ENCODE data around the gene USP25.

USP25 gene

DNA sequence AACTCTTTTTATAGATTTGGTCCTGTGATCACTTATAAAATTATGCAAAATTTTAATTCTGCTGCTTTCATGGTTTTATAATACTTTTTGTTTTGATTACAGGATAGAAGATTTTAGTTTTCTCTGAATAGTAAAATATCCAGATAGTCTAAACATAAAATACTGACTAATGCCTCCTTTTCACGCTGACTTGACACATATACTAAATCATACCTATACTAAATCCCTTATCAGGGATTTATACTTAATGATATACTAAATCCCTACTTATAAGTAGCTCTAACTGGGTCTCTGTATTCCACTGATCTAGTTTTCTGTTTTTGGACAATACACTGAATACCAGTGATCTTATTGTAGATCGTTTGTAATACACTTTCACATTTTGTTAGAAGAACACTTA lies 128.0 kb downstream of the USP25 start:
- no peak for DNase-seq (ENCODE audit: low read depth)

DNA sequence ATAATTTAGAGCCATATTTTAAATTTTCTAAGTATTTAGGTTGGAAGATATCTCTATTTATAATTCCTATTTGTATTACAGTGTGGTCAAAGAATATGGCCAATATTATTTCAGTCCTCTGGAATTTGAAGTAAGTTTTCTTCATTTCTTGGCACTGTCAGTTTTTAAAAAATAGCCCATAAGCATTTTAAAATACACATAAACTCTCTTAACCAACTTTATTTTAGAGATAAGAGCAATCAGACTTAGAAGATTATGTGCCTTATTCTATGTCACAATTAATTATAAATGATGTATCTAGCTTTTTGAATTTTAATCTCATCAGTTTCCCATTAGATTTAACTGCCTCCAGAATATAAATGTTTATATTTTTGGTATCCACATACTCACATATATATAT lies 130.8 kb downstream of the USP25 start:
- no peak for DNase-seq (ENCODE audit: low read depth)

DNA sequence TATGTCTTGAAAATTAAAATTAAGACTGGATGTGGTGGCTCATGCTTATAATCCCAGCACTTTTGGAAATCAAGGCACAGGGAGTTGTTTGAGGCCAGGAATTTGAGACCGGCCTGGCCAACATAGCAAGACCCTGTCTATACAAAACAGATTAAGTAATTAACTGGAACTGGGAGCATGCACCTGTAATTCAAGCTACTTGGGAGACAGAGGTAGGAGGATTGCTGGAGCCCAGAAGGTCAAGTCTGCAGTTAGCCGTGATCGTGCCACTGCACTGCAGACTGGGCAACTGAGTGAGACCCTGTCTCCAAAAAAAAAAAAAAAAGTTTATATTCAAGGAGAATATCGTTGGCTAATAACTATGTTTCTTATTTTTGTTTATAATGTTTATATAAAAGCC lies 139.2 kb downstream of the USP25 start:
- DNase-seq (ENCODE audit: low read depth) = no peak

DNA sequence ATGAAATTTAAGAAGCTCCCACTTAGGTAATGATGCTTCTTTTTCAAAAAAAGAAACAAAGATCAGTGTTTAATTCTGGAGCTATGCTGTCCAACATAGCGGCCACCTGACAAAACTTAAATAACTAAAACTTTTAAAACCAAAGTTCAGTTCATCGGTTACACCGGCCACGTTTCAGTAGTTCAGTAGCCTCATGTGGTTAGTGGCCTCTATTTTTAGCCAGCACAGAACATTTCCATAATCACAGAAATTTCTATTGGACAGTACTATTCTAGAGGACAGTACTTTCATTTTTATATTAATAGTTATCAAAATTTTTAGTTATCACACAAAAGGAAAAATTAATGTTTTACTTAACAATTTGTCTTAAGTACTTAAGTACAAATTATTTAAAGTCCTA lies 141.0 kb downstream of the USP25 start:
- no peak for DNase-seq (ENCODE audit: low read depth)

DNA sequence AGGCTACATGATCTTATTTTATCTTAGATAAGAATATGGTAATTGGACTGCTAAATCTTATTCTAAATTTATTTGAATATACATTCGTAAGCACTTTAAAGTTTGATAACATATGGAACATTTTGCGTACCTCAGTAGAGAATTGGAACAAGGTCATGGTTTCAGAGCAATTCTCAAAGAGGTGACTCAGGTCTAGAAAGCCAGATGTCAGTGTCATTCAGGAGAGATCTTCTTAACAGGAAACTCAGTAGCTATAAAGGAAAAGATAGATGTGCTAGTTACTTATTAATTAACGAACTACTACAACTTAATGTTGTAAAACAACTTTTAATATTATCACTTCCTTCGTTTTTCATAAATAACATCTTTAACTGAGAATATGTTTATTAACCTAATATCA lies 142.5 kb downstream of the USP25 start:
- DNase-seq (ENCODE audit: low read depth) = no peak

DNA sequence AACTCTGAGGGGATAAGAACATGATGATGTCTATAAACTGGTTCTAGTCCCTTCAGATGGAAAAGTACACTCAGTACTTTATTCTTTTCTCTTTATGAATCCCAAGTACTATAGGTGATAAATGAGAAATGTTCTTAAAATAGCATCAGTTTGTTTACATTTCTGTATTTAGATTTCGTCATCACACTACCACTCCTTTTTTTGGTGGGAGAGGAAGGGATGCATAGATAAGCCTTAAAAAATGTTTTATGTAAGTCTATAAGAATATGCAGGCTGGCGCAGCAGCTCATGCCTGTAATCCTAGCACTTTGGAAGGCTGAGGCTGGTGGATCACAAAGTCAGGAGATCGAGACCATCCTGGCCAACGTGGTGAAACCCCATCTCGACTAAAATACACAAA lies 144.8 kb downstream of the USP25 start:
- DNase-seq (ENCODE audit: low read depth) = no peak

DNA sequence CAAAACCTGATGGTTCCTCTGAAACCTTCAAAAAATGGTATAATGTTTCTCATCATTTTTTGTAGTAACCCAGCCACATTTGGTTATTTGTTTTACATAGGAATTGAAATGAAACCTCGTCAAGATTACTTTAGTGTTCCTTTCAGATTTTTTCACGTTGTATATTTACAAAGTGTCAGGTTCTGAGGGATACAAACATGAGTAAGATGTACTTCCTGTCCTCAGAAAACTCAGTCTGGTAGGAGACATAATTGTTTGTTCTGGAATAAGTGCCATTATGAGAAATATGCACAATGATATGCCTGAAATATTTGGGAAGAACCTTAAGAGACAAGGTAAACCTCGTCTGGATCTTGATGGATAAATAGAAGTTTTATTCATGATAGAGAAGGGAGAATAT lies 145.5 kb downstream of the USP25 start:
- no peak for DNase-seq (ENCODE audit: low read depth)

DNA sequence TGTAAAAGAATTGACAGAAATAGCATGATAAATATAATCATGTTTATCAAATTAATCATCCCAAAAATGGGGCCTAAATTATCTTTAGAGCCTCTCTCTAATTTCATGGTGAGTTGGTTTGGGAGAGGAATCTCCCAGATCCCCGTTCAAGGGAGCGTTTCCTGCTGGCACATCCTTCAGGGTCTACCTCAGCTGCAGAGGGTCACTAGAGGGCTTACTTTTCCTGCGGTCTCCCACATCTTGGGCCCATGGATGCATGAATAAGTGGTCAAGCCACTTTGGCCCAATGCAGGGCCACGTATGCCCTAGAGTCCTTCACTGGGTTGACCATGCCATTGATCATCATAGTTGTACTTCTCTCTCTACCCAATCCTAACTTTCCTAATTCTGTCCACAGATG lies 164.1 kb downstream of the USP25 start:
- no peak for DNase-seq (ENCODE audit: low read depth)

DNA sequence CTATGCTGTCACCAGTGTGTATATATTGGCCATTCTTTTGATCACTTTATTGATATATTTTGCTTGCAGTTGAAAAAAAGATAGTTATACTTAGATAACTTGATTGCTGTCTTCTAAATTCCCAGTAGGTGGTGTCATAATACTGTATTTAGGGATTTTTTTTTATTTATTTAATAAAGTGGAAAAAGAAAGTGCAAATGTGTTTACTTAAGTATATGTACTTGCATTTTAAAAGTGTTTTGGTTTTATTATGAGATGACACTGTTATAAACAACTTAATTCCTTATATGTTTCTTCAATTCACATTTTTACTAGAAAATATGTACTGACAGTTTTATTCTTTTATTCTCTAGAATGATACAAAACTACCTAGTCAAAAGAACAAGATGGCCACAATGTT lies 164.8 kb downstream of the USP25 start:
- DNase-seq (ENCODE audit: low read depth) = no peak

DNA sequence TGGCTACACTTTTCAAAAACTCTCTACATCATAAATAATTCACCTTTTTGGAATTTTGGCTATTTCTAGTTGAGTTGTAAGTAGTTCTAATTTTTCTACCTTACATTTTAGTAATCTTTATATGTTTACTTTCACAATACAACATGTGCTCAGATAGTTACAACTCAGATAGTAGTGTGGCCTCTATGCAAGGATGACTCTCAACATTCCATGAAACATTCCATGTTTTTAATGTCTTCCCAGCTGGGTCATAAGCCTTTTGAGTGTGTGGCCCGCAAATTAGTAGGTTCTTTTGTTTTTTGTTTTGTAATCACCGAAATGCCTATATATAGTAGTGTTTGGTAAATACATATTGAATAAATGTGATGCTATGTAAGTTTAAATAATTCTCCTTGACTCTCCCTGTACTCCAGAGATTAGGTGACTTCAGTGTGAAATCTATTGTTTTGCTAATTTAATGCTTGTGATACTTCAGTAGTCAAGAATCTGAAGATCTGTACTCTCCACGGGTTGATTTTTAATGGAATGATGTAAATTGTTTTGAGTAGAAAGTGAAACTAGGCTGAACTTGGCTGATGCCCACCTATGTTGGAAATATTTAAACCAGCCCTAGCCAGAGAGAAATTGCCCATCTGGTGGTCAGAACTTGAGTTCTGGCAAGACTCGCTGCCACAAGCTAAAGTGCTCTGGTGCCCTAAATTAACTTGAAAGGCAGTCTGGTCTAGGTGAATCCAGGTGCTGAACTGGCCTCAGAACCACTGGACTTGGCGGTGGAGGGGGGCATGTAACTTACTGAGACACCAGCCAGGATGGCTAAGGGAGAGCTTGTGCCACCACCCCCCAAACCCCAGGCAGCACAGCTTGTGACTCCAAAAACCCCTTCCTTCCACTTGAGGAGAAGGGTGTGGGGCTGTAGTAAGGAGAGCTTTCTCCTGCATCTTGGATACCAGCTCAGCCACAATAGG lies 165.6 kb downstream of the USP25 start:
- DNase-seq (ENCODE audit: low read depth) = no peak

DNA sequence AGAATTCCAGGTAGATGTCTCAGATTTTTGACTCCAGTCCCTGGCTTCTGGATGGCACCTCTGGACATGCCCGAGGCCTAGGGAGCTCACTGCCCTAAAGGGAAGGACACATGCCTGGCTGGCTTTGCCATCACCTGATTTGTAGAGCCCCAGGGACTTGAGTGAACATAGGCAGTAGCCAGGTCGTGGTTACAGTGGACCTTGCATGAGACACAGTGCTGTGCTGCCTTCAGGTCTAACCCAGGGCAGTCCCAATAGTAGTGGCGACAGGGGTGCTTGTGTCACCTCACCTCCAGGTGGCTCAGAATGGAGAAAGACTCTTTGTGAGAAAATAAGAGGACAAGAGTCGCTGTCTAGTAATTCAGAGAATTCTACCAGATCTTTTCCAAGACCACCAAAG lies 166.7 kb downstream of the USP25 start:
- no peak for DNase-seq (ENCODE audit: low read depth)

DNA sequence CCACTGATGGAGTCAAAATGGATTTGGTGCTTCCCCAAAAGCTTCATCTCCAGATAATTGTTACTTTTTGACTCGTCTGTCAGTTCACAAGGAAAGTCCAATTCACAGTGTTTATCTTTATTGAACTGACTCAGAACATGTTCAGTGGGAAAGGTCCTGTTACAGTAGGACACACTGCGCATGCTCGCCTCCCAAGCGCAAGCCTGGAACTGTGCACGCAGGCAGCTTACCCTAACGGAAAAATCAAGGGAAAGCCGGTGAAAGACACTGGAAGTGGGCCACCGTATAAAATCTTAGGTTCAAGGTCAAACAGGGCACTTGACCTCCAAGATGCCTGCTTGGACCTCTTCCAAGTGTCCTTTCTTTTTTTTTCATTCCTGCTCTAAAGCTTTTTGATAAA lies 174.6 kb downstream of the USP25 start:
- no peak for DNase-seq (ENCODE audit: low read depth)

DNA sequence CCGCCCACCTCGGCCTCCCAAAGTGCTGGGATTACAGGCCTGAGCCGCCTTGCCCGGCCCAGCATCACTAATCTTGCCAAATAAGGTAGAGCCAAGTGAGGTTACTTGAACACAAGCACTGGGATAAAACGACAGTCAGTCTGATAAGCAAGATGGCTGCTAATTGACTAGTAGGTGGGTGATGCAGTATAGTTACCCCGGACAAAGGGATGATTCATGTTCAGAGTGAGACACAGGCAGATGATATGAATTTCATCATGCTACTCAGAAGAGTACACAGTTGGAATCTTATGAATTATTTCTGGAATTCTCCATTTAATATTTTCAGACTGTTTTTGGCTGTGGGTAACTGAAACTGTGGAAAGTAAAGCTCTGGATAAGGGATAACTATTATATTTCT lies 178.4 kb downstream of the USP25 start:
- no peak for DNase-seq (ENCODE audit: low read depth)

DNA sequence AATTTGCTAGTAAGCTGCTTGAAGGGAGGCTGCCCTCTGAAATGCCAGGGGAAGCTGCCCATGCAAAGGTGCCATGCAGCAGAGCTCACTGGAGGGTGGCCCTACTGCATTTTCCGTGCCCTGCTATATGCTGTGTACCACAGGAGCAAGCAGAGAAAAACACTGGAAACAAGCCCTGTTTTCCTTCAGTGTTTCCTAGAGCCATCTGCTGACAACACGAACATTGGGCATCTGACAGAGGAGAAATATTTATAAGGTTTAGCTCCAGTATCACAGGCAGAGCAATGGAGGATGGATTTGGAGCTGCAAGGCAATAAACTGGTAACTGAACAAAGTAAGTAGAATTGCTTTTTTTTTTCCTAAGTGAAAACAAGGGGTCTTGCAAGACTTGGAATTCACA lies 198.4 kb downstream of the USP25 start:
- no peak for DNase-seq (ENCODE audit: low read depth)

DNA sequence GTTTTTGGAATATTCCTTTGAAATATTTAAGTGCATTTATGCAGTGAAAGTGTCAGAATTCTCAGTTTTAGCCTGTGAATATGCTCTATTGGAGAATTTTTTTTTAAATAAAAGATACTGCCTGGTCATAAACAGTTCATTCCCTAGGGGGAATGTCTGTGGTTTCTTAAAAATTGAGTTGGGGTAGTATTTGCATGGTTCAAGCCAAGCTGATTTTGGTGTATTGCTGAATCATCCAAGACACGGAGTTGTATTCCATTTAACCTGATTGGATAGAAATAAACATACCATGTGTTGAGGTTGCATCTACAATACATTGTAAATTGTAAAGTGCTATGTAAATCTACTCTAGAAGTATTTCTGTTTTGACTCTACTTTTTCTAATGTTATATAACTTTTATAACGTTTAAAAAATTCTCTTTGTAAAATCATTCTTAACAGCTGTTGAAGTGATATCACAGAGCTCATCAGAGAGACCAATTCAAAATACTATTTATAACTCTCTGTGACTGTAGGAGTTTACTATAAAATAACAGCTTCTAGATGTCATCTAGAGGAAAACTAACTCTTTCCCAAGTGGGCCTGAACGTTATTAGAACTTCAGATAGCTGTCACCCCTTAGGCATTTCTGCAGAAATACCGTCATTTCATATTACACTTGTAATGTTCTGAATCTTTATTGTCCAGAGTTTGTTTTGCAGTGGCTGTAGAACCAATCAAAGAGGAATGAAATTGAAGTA lies 199.1 kb downstream of the USP25 start:
- no peak for DNase-seq (ENCODE audit: low read depth)

DNA sequence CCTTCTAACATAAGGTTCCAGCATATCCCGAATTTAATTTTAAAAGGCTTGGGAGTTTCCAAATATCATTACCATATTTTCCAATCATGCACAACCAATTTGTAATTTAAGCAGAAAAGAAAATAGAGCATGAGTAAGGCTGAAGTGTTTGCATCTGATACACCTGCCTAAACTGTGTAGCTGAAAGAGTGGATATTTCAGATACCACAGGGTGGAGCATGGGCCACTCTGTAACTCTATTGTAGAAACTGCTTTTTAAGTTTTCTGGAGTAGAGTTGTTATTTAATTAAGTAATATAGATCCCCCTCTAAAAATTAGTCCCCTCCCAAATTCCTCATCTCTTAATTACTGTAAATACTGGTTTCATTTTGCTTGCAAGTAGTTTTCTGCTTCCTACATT lies 199.8 kb downstream of the USP25 start:
- DNase-seq (ENCODE audit: low read depth) = no peak

Measured in T-helper 22 cell (primary cell).